Measurements from ENCODE around the gene AOAH.
A peak's percentile ranks its signal among the peaks of the same experiment; 100 is the strongest.
"Not testable (repeated sequence)": the region's sequence is repeated elsewhere in the genome, so short reads cannot be mapped to it uniquely, and the experiment has no call there.

The AOAH gene

GRCh38 chr7:36736090-36736898 is 12.0 kb upstream of the AOAH start:
- DNase-seq, result no peak

GRCh38 chr7:36735172-36735571 is 10.9 kb upstream of the AOAH start:
- no peak for DNase-seq

GRCh38 chr7:36734731-36735130 is 10.4 kb upstream of the AOAH start:
- no peak for DNase-seq

- no peak for DNase-seq
Observed at GRCh38 chr7:36733411-36733810, 9.1 kb upstream of the AOAH start.

- no peak for DNase-seq
Observed at GRCh38 chr7:36732806-36733205, 8.5 kb upstream of the AOAH start.

GRCh38 chr7:36730046-36730445 is 5.8 kb upstream of the AOAH start:
- DNase-seq, result no peak

GRCh38 chr7:36728143-36728542 is 3.8 kb upstream of the AOAH start:
- DNase-seq, result no peak

- no peak for DNase-seq
Observed at GRCh38 chr7:36726806-36727503, 2.7 kb upstream of the AOAH start.

- no peak for DNase-seq
Observed at GRCh38 chr7:36726311-36726710, 2.0 kb upstream of the AOAH start.

GRCh38 chr7:36724996-36725395 is 702 bp upstream of the AOAH start:
- no peak for DNase-seq

- DNase-seq, result no peak
Observed at GRCh38 chr7:36723291-36723690, 1.0 kb downstream of the AOAH start.

- DNase-seq, result no peak
Observed at GRCh38 chr7:36719083-36719632, 5.1 kb downstream of the AOAH start.

- no peak for DNase-seq
Observed at GRCh38 chr7:36717586-36717985, 6.7 kb downstream of the AOAH start.

GRCh38 chr7:36716802-36717201 is 7.5 kb downstream of the AOAH start:
- DNase-seq, result not testable (repeated sequence)

- DNase-seq, result no peak
Observed at GRCh38 chr7:36712015-36712414, 12.3 kb downstream of the AOAH start.

GRCh38 chr7:36711256-36711655 is 13.0 kb downstream of the AOAH start:
- no peak for DNase-seq

- no peak for DNase-seq
Observed at GRCh38 chr7:36710186-36710791, 14.0 kb downstream of the AOAH start.

GRCh38 chr7:36708767-36709166 is 15.5 kb downstream of the AOAH start:
- DNase-seq, result no peak

- DNase-seq, result no peak
Observed at GRCh38 chr7:36707898-36708297, 16.4 kb downstream of the AOAH start.

GRCh38 chr7:36707465-36707864 is 16.8 kb downstream of the AOAH start:
- DNase-seq, result no peak

GRCh38 chr7:36703860-36704259 is 20.4 kb downstream of the AOAH start:
- DNase-seq, result not testable (repeated sequence)

- DNase-seq, result peak in 1 of 2 donors; percentile 40
Observed at GRCh38 chr7:36692456-36692855, 31.8 kb downstream of the AOAH start.

GRCh38 chr7:36691983-36692382 is 32.3 kb downstream of the AOAH start:
- DNase-seq, result no peak
